PFSK-1 (cell line): ENCODE measurements around the gene RYR2.

Experiments
- FOXP2 ChIP-seq: optimal IDR thresholded peaks from 2 replicates; pipeline ENCODE3; 2011; ENCODE audit warnings: borderline replicate concordance, control low read depth, inconsistent platforms; ENCODE audit not compliant: insufficient read depth; ENCODE audit errors: extremely low read length, extremely low read depth
- POLR2AphosphoS5 ChIP-seq: IDR thresholded peaks from 2 replicates; pipeline ENCODE4 v1.6.1; 2012; ENCODE audit warnings: low read depth, mild to moderate bottlenecking, control low read depth, low read length, moderate library complexity
- REST ChIP-seq, 2 experiments: IDR thresholded peaks; 2 replicates each; pipeline versions ENCODE4 v1.6.1 to v1.8.0; 2011 to 2012; ENCODE audit warnings: low read depth in 2 of 2, low read length in 2 of 2, control low read depth in 1 of 2, inconsistent platforms in 1 of 2, mild to moderate bottlenecking in 1 of 2, moderate library complexity in 1 of 2; ENCODE audit not compliant: insufficient read depth in 1 of 2
- SIN3A ChIP-seq: IDR thresholded peaks from 2 replicates; pipeline ENCODE4 v1.6.1; 2012; ENCODE audit warnings: mild to moderate bottlenecking, low read length, moderate library complexity, borderline replicate concordance; ENCODE audit not compliant: insufficient read depth
- TAF1 ChIP-seq: IDR thresholded peaks from 2 replicates; pipeline ENCODE4 v1.6.1; 2012; ENCODE audit warnings: low read length, control low read depth, borderline replicate concordance; ENCODE audit not compliant: insufficient read depth

DNA sequence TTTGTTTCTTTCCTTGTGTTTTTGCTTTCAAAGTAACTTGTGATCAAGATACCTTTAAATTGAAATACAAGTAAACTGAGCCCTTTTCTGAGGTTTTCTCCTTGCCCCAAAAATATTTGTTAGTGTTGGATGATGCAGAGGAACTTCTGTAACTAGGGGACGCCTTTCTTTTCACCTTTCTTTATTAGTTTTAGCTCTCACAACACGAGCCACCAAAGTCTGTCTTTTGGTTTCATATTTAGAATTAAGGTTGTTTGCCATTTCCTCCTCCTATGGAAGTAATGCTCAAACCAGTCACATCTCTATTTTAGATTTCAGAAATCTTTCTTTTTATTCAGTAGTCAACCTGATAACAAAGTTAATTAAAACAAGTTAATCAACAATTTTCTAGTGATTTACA, 727.9 kb downstream of the RYR2 start:
- no peak for TF ChIP-seq SIN3A
- TF ChIP-seq POLR2AphosphoS5, result no peak
- TF ChIP-seq REST (IDR thresholded peaks at IDR 0.05; ENCODE audit: insufficient read depth in 1 of 2, low read depth in 2 of 2, low read length in 2 of 2), result no peak
- TF ChIP-seq TAF1, result no peak
- TF ChIP-seq FOXP2, result no peak
